GM21737 (cell line): ENCODE measurements around the gene ISM1.
"Not testable (repeated sequence)": the region's sequence is repeated elsewhere in the genome, so short reads cannot be mapped to it uniquely, and the experiment has no call there.

ENCODE experiments used
- ATAC-seq: cut with Tn5 transposase; IDR thresholded peaks from one replicate; pipeline ENCODE4 v1.9.1; 2021; ENCODE audit warnings: mild to moderate bottlenecking, moderate library complexity; ENCODE audit not compliant: unreplicated experiment

The ISM1 gene

DNA sequence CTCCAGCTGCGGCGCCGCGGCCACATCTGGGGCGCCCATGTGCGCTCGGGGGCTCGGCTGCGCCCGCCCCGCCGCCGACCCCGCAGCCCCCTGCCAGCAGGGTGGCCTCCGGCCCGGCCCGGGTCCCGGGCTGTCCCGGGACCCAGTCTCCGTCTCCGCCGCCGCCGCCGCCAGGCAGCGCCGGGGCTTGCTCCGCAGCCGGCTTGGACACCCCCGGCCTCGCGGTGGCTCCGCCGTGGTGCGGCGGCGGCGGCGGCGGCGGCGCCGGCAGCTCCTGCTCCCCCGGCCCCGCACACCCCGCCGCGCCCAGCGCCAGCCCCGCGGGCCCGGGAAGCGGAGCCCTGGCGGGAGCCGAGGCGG lies 219 bp downstream of the ISM1 start:
- peak; percentile 27 for ATAC-seq

DNA sequence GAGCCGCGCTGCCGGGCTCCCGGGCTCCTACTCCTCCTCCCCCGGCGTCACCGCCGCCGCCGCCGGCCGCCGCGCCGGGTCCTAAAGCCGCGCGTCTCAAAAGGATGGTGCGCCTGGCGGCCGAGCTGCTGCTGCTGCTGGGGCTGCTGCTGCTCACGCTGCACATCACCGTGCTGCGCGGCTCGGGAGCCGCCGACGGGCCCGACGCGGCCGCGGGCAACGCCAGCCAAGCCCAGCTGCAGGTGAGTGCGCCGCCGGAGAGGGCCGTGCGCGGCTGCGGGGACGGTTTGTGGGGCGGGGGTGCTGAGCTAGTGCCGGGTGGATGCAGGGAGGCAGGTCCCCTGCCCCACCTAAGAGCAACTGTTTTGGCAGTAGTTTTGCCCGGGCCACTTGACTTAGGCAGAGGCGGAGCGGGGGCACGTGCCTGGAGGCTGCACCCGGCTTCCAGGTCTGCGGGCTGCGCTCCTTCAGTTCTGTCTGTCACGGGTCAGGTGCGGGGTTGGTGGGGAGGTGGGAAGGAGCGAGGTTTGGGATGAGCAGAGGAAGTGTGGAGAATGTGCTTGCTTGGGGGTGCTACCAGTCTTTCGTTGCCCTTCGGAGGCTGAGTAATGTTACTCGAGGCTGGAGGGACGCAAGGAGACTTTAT lies 722 bp downstream of the ISM1 start:
- peak; percentile 86 for ATAC-seq

DNA sequence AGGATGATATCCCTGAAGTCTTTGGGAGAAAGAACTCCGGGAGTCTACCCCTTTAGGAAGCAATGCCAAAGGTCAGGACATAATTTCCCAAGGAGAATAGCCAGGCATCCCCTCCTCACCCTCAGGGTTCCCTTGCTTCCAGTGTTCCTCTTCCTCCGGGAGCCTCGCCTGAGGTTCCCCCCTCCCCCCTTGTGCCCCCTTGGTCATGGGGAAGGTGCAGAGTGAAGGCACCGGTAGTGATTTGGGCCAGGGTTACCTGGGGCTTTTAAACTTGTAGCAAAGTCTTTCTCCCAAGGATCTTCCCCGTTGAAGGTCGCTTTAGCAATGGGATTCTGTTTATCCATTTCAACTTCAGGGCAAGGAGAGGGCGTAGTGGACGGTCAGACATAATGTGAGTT lies 1.2 kb downstream of the ISM1 start:
- ATAC-seq, result no peak

DNA sequence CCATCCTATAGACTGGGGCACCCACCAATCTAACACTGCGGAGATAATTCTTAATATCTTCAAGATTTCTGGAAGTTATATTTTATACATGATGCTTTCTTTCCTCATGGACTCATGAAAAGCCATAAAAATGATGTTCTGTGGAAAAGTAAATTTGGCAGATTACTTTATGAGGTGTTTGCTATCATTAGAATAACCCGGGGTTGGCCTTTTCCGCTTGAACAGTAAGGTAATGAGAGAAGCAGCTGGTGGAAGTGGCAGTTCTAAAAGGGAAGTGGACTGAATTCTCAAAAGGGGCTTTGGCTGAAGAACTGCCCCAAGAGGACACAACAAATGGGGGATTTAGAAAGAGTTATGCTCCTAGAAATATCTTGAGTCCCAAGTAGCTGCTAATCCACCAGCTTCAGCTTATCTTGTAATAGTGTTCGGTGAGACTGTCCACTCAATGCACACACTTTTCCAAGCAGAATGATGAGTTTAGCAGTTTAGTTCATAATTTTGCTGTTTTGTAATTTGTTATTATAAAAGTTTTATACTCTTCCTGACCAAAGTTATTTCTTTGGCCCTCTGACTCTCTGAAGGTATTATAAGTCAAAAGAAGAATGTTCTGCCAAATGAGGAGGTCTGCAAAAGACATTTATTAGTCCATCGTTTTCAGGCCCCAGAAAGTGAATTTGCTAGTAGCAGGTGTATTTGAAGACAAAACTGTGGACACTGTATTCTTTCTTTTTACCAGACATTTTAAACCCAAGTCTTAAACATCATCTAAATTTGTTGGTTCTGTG lies 2.9 kb downstream of the ISM1 start:
- no peak for ATAC-seq

DNA sequence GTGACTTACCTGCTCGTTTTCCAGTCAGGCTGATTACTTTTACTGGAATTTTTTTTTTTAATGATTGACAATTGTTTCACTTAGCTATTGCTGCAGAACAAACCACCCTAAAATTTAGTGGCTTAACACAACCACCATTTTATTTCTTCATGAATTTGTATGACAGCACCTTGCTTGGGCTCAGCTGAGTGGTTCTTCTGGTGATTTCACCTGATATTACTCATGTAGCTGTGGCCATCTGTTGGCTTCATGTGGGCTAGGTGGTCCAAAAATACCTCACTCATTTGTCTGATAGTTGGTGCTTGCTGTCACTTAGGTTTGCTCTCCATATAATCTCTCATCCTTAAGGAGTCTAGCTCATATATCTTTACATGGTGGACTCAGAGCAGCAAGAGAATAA lies 5.3 kb downstream of the ISM1 start:
- no peak for ATAC-seq

DNA sequence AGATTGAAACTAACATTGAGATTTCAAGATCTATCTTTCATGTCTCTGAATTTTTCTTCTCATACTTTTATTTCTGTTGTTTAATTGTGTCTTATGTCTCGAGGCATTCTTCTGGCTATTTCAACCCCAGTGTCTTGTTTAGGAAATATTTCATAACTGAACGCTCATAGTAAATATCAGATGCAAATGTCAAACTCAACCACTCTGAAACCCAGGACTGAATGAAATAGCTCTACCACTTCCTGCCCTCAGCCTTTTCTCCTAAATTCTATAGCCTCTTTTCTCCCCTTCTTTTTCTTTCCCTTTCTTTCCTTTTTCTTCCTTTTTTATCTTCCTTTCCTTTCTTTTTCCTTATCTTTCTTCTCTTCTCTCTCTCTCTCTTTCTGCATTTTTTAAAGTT lies 7.7 kb downstream of the ISM1 start:
- no peak for ATAC-seq

DNA sequence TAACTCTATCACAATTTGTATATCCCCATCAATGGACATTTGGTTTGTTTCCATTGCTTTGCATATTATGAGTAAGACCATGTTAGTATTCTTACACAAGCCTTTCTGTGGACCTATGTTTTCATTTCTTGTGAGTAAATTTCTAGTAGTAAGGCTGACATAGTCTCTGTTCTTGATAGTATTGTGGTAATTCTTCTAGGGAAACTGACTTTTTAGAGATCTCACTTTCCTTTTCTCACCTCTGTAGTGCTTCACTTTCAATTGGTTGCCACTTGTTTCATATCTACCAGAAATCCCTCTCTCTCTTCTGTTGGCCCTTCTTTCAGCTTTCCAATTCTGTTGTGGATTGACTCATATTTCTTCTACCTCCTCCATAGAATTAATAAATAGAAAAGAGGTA lies 8.5 kb downstream of the ISM1 start:
- ATAC-seq, result no peak

DNA sequence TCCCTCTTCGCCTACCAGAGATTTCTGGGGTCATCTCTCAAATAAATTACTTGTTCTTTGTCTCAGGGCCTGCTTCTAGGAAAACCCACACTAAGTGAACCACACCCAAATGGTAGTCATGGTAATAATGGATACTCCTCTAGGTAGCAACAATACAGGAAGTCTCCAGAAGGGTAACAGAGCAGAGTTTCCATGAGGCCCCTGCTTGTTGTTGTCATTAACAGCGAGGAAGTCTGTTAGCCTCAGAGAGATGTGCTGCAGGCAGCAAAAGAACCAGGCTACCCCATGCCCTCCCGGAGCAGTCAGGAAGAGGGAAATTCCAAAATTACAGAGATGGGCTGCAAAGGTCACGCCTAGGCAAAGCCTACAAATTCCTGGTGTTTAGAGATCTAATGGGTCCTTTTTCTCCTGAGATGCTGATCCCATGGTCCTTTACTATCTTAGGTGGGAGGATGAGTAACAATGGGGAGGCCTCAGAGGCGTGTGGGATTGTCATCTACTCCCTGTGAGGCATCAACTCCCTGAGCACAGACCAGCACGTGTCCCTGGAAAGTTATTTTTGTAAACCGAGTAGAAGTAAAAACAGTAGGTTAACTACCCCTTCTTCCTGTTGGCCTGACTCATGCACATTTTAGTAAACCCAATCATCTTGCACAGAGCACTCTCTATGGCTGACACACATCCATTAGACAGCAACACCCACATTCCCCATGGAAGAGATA lies 10.1 kb downstream of the ISM1 start:
- ATAC-seq, result no peak

DNA sequence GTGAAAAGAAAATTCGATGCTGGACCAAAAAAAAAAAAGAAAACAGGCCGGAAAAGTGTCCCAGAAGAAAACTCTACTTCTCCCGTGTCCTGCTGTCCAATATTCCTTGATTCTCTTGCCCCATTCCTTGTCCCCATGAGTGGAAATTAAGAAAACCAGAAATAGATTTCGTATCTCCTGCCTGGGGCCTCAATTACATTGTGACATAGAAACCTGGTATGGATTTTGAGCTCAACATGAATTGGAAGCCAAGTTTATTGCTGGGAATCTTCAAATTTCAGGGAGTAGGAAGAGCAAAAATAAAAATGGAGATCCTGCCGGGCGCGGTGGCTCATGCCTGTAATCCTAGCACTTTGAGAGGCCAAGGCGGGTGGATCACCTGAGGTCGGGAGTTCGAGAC lies 11.9 kb downstream of the ISM1 start:
- ATAC-seq, result no peak

DNA sequence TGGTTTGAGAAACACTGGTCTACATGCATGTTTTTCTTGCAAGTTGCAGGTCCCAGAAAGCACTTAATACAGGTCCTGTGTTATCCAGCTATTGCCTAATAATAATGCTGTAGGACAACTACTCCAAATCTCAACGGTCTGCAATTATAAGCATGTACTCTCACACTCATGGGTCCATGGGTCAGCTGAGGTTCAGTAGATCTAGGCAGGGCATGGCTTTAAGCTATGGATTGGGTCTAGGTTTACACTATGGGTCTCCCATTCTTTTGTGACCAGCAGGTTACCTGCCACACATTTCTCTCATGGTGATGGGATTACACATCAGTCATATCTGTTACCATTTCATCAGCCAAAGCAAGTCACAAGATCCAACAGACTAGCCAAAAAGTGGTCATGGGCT lies 13.9 kb downstream of the ISM1 start:
- no peak for ATAC-seq

DNA sequence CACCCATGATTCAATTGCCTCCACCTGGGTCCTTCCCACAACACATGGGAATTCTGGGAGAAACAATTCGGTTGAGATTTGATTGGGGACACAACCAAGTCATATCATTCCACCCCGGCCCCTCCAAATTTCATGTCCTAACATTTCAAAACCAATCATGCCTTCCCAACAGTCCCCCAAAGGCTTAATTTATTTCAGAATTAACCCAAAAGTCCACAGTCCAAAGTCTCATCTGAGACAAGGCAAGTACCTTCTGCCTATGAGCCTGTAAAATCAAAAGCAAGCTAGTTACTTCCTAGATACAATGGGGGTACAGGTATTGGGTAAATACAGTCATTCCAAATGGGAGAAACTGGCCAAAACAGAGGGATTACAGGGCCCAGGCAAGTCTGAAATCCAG lies 15.3 kb downstream of the ISM1 start:
- not testable (repeated sequence) for ATAC-seq

DNA sequence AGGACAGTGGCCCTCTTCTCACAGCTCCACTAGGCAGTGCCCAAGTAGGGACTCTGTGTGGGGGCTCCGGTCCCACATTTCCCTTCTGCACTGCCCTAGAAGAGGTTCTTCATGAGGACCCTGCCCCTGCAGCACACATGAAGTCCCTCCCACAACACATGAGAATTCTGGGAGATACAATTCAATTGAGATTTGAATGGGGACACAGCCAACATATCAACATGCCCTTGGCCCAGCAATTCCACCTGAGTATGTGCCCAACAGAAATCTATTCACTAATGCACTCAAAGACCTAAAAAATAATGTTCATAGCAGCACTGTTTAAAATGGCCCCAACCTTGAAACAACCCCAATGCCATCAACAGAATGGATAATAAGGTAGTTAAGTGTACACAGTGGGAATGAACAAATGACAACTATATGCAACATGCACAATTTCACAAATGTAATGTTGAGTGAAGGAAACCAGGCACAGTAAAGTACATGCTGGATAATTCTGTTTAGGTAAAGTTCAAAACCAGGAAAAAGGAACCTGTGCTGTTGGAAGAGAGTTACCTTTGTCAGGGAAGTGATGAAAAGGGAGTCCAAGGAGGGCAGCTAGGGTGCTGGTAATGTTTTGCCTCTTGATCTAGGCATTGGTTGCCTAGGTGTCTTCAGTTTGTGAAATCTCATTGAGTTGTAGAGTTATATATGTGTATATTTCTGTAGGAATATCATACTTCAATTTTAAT lies 16.1 kb downstream of the ISM1 start:
- no peak for ATAC-seq

DNA sequence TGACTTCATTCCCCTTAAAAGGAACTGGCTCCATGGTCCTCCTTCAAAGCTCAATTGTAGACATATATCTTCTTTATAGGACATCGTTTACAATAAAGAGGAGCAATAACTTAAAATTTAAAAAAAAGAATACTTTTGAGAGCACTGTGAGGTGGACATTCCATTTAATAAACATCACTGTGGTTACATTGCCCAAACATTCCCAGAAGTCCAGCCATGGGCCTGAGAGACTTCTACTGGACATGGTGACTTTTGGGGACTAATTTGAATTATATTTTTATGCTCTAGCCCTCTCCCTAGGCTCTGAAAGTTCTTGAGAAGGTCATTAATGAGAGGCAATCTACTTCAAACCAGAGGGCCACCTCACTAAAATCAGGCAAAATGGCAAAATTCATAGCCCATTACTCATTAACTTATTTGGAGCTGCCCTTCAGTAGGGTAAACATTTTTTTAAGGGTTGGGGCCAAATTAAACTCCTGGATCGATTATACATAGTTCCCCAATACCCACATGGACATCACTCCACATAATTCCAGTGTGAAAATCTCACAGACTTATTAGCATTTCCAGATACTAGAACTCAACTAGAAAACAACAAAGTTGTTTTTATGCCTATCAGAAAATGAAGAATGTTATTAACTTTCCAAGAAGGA lies 17.1 kb downstream of the ISM1 start:
- no peak for ATAC-seq

DNA sequence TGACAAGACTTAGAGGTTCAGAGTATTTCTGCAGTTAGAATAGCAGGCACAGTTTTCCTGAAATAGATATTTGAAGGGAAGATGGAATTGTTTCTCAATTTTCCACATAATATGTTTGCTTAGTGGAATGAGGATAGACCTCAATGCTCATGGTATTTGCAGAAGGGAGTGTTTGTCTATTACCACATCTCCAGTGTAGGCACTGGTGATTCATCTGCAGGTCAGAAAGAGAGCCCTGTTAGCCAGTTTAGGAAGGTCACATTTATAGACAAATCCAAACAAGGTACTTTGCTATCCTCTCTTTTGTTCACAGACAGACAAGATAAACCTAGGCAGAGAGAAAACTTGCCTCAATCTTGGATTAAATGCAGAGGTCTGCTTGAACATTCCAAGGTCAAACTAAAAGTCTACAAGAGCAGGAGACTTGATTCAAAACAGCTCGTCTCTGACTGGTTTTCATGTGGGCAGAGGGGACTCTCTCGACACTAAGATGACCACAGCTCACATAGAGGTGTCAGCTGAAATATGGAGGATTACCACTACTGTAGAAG lies 22.8 kb downstream of the ISM1 start:
- ATAC-seq, result no peak

DNA sequence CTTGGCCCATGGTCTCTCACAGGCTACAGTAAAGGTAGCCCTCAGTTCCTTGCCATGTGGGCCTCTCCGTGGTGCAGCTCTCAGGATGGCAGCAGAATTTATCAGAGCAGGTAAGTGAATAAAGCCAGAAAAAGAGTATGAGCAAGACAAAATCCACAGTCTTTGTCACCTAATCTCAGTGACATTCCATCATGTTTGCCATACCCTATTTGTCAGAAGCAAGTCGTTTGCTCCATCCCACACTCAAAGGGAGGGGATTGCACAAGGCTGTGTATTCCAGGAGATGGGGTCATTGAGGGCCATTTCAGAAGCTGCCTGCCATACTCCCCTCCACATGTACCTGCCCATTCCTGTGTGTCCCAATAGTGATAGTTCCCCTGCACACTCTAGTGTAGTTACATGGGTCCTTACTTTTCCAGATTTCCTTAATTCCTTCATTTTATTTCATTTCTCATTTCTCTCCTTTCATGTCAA lies 24.2 kb downstream of the ISM1 start:
- no peak for ATAC-seq

DNA sequence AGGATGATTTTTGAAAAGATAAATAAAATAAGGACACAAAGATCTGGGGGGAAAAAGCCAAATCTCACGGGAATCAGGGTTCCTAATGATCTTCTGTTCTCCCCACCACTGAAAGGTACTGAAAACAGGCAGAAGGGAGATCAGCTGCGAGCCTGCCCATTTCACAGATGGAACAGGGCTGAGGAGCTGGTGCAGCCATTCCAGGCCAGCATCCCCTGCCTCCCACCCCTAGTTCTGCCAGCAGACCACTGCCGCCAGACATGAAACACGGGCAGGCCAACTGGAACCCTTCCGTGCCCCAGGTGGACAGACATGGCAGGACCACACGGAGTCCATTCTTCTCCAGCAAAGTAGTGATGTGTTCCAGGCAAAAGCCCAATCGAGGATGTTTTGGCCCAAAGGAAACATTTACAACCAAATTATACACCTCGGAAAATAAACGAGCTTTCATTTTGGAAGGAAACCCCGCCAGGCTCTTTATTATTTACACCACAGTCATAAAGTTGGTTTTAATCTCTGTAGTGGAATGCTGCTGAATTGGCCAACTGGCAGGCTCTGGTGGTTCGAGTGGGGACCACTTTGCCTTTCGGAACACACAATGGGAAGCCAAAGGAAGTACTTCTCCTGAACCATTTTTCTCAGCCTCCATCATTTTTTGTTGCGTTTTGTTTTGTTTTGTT lies 28.2 kb downstream of the ISM1 start:
- ATAC-seq, result no peak

DNA sequence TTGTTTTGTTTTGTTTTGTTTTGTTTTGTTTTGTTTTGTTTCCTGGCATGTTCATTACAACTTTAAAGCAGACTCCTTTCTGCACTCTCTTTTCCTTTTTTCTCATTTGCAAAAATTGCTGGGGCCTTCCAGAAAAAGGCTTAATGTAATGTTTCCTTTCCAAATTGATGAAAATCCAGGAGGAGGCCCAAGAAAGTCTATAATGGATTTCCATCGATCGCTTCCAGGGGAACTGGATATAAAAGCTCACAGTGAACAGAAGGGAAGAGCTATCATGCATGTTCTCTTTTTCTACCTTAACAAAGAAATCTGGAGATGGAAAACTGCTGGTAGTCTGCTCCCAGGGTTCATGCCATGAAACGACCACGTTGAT lies 28.7 kb downstream of the ISM1 start:
- no peak for ATAC-seq

DNA sequence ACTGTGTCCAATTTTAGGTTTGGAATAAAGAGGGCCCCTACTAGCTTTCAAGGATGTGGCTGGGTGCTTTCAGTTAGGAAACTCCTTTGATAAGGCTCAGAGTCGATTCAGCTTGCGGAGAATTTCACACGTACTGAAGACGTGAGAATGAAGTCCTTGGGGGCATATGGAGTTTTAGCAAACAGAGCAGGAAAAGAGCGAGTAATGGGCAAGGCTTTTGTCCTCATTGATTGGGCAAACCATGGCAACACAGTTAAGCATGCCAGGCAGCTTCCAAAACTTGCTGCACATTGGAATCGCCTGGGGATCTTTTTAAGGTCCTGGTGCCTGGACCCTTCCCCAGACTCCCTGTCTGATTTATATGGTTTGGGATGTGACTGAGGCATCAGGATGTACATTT lies 29.2 kb downstream of the ISM1 start:
- no peak for ATAC-seq

DNA sequence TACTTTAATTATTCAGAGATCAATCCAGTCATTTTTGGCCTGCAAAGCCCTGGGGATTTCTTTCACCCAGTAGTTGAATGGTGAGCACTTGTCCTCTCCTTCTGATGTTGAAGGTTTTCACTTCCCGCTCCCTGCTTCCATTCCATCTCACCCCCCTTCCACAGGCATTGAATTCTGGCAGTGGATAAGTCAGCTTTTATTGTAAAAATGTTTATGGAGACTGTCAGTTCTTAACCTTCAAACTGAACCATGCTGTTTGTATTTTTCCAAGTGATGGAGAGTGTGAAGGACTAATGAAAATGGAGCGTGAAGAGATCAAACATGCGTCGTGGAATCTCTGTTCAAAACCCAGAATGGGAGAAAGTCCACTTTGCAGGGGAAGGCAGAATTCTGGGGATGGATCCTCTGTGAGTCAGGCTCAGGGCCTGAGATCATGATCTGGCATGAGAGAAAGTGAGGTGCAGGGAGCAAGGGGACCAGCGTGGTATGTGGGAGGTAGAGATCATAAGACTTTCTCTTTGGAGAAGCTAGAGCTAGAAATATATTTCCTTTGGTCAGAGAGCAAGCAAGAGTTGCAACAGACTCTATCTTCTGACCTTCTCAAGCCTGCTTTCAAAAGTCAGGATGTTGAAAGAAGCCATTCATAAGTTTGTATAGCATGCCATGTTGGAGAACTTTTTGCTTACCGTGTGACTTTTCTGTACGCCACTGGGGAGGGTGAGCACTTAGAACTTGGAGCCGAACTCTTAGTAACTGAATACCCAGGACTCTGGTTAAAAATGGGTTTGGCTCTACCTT lies 30.2 kb downstream of the ISM1 start:
- ATAC-seq, result no peak
